Duodenal mucosa (tissue), 2 donors: ENCODE measurements around the gene FNBP1.
"Not testable (repeated sequence)": the region's sequence is repeated elsewhere in the genome, so short reads cannot be mapped to it uniquely, and the experiment has no call there.

Experiments
- H3K27ac ChIP-seq: one replicate; pipeline ENCODE4 v1.7.0; 2013; ENCODE audit warnings: low read depth, low read length
- H3K27me3 ChIP-seq, 2 donors: one replicate each; pipeline ENCODE4 v1.7.0; 2013; ENCODE audit warnings: low read length in 2 of 2, control low read depth in 1 of 2; ENCODE audit not compliant: insufficient read depth in 2 of 2, control insufficient read depth in 1 of 2
- H3K36me3 ChIP-seq, 2 donors: one replicate each; pipeline ENCODE4 v1.7.0; 2013; ENCODE audit warnings: low read length in 2 of 2, control low read depth in 1 of 2; ENCODE audit not compliant: insufficient read depth in 2 of 2, control insufficient read depth in 1 of 2
- H3K4me1 ChIP-seq, 2 donors: one replicate each; pipeline ENCODE4 v1.7.0; 2013; ENCODE audit warnings: low read length in 2 of 2, control low read depth in 1 of 2; ENCODE audit not compliant: insufficient read depth in 2 of 2, control insufficient read depth in 1 of 2
- H3K4me3 ChIP-seq, 2 donors: one replicate each; pipeline ENCODE4 v1.7.0; 2013; ENCODE audit warnings: low read length in 2 of 2, low read depth in 1 of 2
- H3K9ac ChIP-seq, 2 donors: one replicate each; pipeline ENCODE4 v1.7.0; 2013; ENCODE audit warnings: low read length in 2 of 2, low read depth in 1 of 2
- H3K9me3 ChIP-seq, 2 donors: one replicate each; pipeline ENCODE4 v1.7.0; 2013; ENCODE audit warnings: low read length in 2 of 2, control low read depth in 1 of 2; ENCODE audit not compliant: control insufficient read depth in 1 of 2

The FNBP1 gene

DNA sequence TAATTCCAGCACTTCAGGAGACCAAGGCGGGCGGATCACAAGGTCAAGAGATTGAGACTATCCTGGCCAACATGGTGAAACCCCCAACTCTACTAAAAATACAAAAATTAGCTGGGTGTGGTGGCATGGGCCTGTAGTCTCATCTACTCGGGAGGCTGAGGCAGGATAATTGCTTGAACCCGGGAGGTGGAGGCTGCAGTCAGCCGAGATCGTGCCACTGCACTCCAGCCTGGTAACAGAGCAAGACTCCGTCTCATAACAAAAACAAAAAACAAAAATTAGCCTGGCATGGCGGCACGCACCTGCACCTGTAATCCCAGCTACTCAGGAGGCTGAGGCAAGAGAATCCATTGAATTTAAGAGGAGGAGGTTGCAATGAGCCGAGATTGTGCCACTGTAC lies 33.4 kb downstream of the FNBP1 start:
- H3K9ac ChIP-seq, H3K36me3 ChIP-seq, H3K27me3 ChIP-seq, H3K4me1 ChIP-seq, H3K27ac ChIP-seq, H3K9me3 ChIP-seq, H3K4me3 ChIP-seq: not testable (repeated sequence)

DNA sequence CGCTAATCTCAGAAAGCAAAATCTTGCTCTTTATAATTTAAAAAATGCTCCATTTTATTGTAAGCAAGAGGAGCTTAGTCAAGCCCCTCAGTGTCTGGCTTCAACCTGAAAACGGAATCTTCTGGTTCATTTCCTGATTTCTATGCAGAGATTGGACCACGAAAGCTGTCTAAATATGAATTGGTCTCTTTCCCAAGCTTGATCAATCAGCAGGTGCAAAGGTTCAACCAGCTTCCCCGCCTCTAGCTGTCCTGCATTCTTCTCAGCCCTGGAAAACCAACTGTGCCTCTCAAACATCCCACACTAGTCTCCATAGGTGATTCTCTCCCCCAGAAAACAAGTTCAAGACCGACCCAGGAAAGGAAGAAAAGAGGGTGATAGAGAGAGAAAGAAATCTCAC lies 34.5 kb downstream of the FNBP1 start:
- Histone ChIP-seq H3K36me3 (no peaks in the 10 kb centered on the region), H3K9ac (peak overlapping the region in 1 of 2 donors; percentile 6), H3K4me1 (no peaks in the 10 kb centered on the region), H3K9me3 (no peaks in the 10 kb centered on the region), H3K4me3 (no peak overlapping the region), H3K27me3 (no peaks in the 10 kb centered on the region), H3K27ac (no peak overlapping the region)

GRCh38 chr9:130006952-130007351 lies 36.0 kb downstream of the FNBP1 start:
- H3K27me3 ChIP-seq, H3K36me3 ChIP-seq, H3K4me3 ChIP-seq, H3K9me3 ChIP-seq, H3K4me1 ChIP-seq, H3K9ac ChIP-seq: not testable (repeated sequence)
- H3K27ac ChIP-seq, result peak overlapping the region; percentile 10

GRCh38 chr9:130003943-130004552 lies 38.9 kb downstream of the FNBP1 start:
- Histone ChIP-seq H3K4me1 (no peaks in the 10 kb centered on the region), H3K9ac (no peak overlapping the region), H3K27me3 (no peaks in the 10 kb centered on the region), H3K4me3 (no peak overlapping the region), H3K27ac (no peak overlapping the region), H3K36me3 (no peaks in the 10 kb centered on the region), H3K9me3 (no peaks in the 10 kb centered on the region)

DNA sequence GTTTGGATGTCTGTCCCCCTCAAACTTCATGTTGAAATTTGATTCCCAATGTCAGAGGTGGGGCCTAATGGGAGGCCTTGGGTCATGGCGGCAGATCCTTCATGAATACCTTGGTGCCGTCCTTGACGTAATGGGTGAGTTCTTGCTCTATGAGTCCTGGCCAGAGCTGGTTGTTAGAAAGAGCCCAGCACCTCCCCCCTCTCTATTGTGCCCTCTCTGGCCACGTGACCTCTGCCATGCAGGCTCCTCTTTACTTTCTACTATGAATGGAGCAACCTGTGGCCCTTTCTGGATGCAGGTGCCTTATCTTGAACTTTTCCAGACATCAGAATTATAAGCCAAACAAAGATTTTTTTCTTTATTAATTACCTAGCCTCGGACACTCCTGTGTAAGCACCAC lies 40.7 kb downstream of the FNBP1 start:
- H3K36me3 ChIP-seq, result no peaks in the 10 kb centered on the region
- H3K4me3 ChIP-seq, result no peak overlapping the region
- H3K9me3 ChIP-seq, result no peaks in the 10 kb centered on the region
- H3K27me3 ChIP-seq, result no peaks in the 10 kb centered on the region
- H3K9ac ChIP-seq, result no peak overlapping the region
- no peaks in the 10 kb centered on the region for H3K4me1 ChIP-seq
- no peak overlapping the region for H3K27ac ChIP-seq

DNA sequence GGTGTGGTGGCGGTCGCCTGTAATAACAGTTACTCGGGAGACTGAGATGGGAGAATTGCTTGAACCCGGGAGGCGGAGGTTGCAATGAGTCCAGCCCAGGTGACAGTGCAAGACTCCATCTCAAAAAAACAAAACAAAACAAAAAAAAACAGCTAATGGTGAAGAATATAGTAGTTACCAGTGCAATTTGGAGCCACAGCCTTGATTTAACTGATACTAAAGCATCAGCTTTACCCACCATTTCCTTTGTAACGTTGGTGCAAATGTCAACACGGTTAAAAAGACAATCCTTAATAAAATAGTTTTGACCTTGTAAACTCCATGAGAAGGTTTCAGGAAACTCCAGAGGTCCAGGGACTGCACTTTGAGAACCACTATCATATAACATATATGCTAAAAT lies 41.8 kb downstream of the FNBP1 start:
- no peak overlapping the region for H3K9ac ChIP-seq
- H3K4me3 ChIP-seq, result no peak overlapping the region
- no peaks in the 10 kb centered on the region for H3K36me3 ChIP-seq
- peaks cover 0 to 2% of the 10 kb centered on the region in 2 donors for H3K4me1 ChIP-seq
- no peaks in the 10 kb centered on the region for H3K9me3 ChIP-seq
- H3K27ac ChIP-seq, result no peak overlapping the region
- no peaks in the 10 kb centered on the region for H3K27me3 ChIP-seq

- no peaks in the 10 kb centered on the region for H3K9me3 ChIP-seq
- no peak overlapping the region for H3K27ac ChIP-seq
- H3K27me3 ChIP-seq, result peaks cover 0 to 4% of the 10 kb centered on the region in 2 donors
- peaks cover 7 to 11% of the 10 kb centered on the region in 2 donors for H3K4me1 ChIP-seq
- no peak overlapping the region for H3K4me3 ChIP-seq
- no peak overlapping the region for H3K9ac ChIP-seq
- H3K36me3 ChIP-seq, result no peaks in the 10 kb centered on the region
Observed at GRCh38 chr9:129999141-129999510, 43.9 kb downstream of the FNBP1 start.

GRCh38 chr9:129998491-129999140 lies 44.4 kb downstream of the FNBP1 start:
- no peak overlapping the region for H3K27ac ChIP-seq
- H3K9ac ChIP-seq, result no peak overlapping the region
- no peaks in the 10 kb centered on the region for H3K36me3 ChIP-seq
- no peak overlapping the region for H3K4me3 ChIP-seq
- no peaks in the 10 kb centered on the region for H3K9me3 ChIP-seq
- peaks cover 7 to 11% of the 10 kb centered on the region in 2 donors for H3K4me1 ChIP-seq
- peaks cover 0 to 4% of the 10 kb centered on the region in 2 donors for H3K27me3 ChIP-seq

- H3K27ac ChIP-seq, H3K9me3 ChIP-seq, H3K27me3 ChIP-seq, H3K9ac ChIP-seq, H3K4me3 ChIP-seq, H3K36me3 ChIP-seq: not testable (repeated sequence)
- peaks cover 7 to 11% of the 10 kb centered on the region in 2 donors for H3K4me1 ChIP-seq
Observed at GRCh38 chr9:129997706-129998105, 45.3 kb downstream of the FNBP1 start.

GRCh38 chr9:129996161-129996830 lies 46.7 kb downstream of the FNBP1 start:
- Histone ChIP-seq H3K4me1 (peaks cover 11 to 14% of the 10 kb centered on the region in 2 donors), H3K36me3 (no peaks in the 10 kb centered on the region), H3K27ac (no peak overlapping the region), H3K4me3 (no peak overlapping the region), H3K27me3 (peaks cover 0 to 6% of the 10 kb centered on the region in 2 donors), H3K9ac (peak overlapping the region in 1 of 2 donors; percentile 15), H3K9me3 (no peaks in the 10 kb centered on the region)
